Retina (tissue), 1 donor: ENCODE results near the gene SRGAP1.
"Not testable (repeated sequence)": the region's sequence is repeated elsewhere in the genome, so short reads cannot be mapped to it uniquely, and the experiment has no call there.

ENCODE experiments used
- DNase-seq: peaks from one replicate; pipeline ENCODE4 v3.0.0-alpha.2; 2016

The SRGAP1 gene

GRCh38 chr12:64061868-64062375 lies 217.4 kb downstream of the SRGAP1 start:
- no peak for DNase-seq

- no peak for DNase-seq
Observed at GRCh38 chr12:64063121-64063520, 218.6 kb downstream of the SRGAP1 start.

- DNase-seq: no peak
Observed at GRCh38 chr12:64064240-64064639, 219.7 kb downstream of the SRGAP1 start.

DNA sequence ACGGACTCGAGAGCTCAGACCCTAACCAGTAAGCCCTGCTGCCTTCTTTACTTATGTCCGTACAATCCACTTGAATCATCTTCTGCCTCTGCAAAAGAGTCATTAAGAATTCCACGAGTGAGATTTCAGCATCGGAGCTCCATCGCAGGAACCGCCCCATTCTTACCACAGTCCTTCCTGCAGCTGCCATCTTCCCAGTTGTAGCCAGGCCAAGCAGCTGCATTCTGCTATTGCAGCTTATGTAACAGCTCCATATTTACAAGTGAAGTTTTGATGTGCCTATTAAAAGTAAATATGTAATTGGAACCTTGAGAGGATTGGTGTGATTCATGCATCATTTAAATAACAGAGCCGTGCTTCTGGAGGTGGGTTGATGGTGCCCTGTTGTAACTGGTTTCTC lies 220.2 kb downstream of the SRGAP1 start:
- no peak for DNase-seq

- no peak for DNase-seq
Observed at GRCh38 chr12:64065881-64066451, 221.5 kb downstream of the SRGAP1 start.

- no peak for DNase-seq
Observed at GRCh38 chr12:64066776-64067175, 222.3 kb downstream of the SRGAP1 start.

GRCh38 chr12:64070454-64070853 lies 226.0 kb downstream of the SRGAP1 start:
- DNase-seq: no peak

- no peak for DNase-seq
Observed at GRCh38 chr12:64072916-64073575, 228.5 kb downstream of the SRGAP1 start.

DNA sequence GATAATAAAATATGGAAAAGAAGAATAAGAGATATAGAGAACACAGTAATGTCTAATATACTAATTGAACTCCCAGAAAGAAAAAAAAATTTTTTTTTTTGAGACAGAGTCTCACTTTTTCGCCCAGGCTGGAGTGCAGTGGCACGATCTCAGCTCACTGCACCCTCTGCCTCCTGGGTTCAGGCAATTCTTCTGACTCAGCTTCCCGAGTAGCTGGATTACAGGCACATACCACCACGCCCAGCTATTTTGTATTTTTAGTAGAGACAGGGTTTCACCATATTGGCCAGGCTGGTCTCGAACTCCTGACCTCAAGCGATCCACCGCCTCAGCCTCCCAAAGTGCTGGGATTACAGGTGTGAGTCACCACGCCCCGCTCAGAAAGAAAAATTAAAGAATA lies 232.1 kb downstream of the SRGAP1 start:
- DNase-seq: not testable (repeated sequence)

DNA sequence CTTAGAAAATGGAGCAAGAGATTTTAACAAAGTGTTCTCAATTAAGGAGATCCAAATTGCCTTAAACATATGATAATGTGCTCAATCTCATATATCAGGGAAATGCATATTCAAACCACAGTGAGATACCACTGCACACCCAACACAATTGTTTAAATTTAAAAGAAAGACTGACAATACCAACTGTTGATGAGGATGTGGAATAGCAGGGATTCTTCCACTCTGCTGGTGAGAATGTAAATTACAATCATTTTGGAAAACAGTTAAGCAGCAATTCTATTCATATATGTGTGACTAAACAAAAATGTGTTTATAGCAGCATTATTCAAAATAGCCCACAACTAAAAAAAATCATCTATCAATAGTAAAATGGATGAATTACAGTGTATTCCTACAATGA lies 233.4 kb downstream of the SRGAP1 start:
- DNase-seq: no peak

GRCh38 chr12:64080319-64081007 lies 236.0 kb downstream of the SRGAP1 start:
- no peak for DNase-seq

DNA sequence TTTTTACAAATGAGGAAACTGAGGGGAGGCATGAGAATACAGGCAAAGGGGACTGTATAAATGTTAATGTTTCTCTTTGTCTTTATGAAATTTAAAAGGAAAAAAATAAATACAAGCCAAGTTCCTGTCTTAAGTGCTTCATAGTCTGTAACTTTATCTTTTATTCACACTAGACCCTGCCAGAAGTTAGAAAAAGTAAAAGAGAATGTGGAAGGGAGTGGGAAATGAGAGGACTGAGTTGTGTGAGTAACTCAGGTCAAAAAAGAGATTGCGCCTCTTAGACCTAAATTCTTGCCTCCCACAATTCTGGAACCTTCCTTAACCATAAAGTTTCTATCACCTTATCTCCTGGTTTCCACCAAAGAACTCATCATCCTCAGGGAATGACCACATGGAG lies 236.5 kb downstream of the SRGAP1 start:
- no peak for DNase-seq

GRCh38 chr12:64082116-64082515 lies 237.6 kb downstream of the SRGAP1 start:
- no peak for DNase-seq

GRCh38 chr12:64082866-64083268 lies 238.4 kb downstream of the SRGAP1 start:
- no peak for DNase-seq

DNA sequence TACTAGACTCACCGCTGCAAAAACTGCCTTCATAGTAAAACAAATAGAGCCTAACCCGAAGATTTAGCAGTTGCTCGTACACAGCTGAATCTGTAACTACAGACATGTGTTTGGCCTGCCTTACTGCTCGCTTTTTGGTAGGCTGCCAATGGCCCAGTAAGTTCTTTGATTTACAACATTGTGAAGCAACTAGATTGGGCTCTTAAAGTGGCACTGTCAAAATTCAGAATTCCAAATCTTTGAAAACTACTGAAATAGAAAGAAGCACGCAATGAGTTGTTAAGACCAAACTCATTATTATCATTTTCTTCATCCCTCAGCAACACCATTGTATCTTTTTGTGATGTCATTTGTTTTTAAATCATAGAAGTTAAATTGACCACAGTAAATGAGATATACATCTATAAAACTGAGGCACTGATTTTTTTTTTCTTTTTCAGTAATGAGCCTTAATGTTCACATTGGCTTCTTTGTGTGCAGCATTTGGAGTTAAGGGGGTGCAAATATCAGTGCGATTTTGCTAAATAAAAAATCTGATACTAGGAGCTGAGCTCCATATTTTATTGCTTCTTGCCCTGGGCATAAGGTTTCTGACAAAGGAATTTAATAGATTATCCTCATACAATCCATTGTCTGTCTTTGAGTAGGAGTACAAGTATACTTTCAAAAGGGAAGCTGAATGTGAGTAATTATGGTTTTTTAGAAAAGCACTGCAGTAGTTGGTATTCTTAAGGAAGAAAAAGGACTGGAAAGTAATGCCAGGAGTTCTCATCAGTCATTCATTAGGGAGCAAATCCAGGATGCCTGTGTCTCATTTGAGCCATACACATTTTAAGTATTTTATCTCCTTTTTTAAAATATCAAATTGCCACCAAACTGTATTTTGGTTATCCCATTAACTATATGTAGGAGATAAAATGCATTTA lies 239.0 kb downstream of the SRGAP1 start:
- no peak for DNase-seq

- no peak for DNase-seq
Observed at GRCh38 chr12:64085154-64085553, 240.7 kb downstream of the SRGAP1 start.

DNA sequence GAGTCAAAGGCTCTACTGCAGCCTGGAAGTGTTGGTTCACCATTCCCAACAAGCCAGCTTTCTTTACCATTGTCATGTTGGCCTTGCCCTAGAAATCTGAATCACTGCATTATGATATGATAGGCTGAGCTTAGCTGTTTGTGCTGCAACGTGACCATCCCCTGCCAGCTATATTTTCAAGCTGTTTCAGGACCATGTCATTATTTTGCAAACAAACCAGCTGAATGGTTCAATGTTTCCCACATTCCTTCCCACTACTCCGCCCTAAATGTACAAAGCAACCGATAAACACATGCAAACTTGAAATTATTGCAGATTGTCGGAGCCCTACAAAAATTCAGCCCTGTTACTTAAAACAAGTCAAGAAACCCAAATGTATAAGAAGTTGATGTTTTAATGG lies 241.5 kb downstream of the SRGAP1 start:
- DNase-seq: no peak

DNA sequence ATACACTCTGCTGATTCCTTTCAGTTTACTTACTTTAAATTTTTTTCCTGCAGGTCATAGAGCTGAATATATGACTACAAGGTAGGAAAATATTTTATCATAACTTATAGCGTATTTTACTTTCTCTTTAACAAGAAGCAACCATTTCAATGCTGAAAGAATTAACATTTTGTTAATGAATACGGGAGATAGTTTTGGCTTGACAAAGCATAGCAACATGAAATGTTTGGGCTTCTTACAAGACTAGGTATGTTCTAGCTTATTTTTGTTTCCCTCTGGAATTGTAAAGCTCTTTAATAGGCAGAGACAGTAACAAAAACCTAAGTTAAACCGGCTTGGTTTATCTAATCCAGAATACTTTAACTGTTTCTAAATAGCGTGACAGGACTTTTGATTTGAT lies 242.4 kb downstream of the SRGAP1 start:
- no peak for DNase-seq

DNA sequence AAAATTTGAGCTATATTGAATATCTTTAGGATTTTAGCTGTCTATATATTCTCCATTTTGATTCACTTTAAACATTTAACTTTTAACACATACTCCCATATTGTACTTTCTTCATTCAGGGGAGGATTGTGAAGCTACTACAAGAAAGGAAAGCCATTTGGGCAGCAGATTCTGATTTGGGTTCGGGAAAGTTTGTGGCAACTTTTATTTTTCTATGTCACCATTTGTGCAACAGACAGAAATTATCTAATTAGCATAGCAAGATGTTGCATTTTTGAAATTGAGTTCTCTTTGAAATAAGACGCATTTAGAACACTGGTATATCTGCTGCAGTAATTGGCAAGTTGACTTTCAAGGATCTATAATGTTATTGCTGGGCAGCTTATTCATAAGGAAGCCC lies 243.3 kb downstream of the SRGAP1 start:
- no peak for DNase-seq

GRCh38 chr12:64088431-64089349 lies 244.2 kb downstream of the SRGAP1 start:
- no peak for DNase-seq

DNA sequence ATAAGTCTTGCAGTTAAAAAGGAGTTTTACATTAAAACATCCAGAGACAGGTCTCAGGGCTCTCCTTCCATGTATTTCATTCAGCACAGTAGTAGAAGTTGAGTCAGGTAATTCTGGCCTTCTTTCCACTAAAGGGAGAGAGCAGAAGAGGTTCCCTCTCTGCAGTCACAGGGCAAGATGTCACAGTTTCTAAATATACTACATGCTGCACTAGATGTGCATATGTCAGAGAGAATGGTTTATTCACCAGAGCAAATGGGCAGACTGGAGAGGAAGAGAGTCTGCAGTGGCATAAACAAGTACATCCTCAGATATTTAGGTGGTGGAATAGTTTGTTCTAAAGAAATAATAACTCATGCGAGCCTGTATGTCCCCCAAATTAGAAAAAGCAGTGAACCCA lies 245.5 kb downstream of the SRGAP1 start:
- DNase-seq: no peak

GRCh38 chr12:64091186-64091585 lies 246.7 kb downstream of the SRGAP1 start:
- no peak for DNase-seq
